A549 (cell line): ENCODE data around the gene CDK17. TPM values are rescaled to one million over a fixed set of nuclear protein-coding genes. Genes with fewer than 3 reads are reported as not detected.

Source experiments
- ATAC-seq, 2 experiments: fragments of 200-7000 bp in 1 of 2; fragments of >200 bp in 1 of 2; cut with Nextera tagmentation in 1 of 2; cut with Tn5 transposase in 1 of 2; 3 replicates each; pipeline versions ENCODE4 v1.8.0 to v1.9.1; 2018 to 2020; ENCODE audit warnings: mild to moderate bottlenecking in 1 of 2, moderate library complexity in 1 of 2
- CTCF ChIA-PET: fragments of 300-600 bp; sonication (Branson Sonifier 250); formaldehyde crosslinking; extraction: SDS; loops from one replicate; lab custom pipeline; 2021; ENCODE audit warnings: antibody characterized with exemption, inconsistent platforms; lab: Yijun Ruan, JAX
- POLR2A ChIA-PET: fragments of 350-600 bp; formaldehyde crosslinking; extraction: SDS; loops from one replicate; lab custom pipeline; 2021; ENCODE audit warnings: antibody characterized with exemption, inconsistent platforms; lab: Yijun Ruan, JAX
- DNase-seq, 2 experiments: peaks; one replicate each; pipeline versions ENCODE4 v3.0.0 to v3.0.0-alpha.2; 2011 to 2016; ENCODE audit warnings: low read depth in 1 of 2, low spot score in 1 of 2
- FAIRE-seq: peaks from 2 replicates; lab custom pipeline; 2011; peaks lifted over from hg19 to GRCh38; lab: Jason Lieb, UNC
- H3K27ac ChIP-seq, 2 experiments: fragments of >200 bp; sonication (Bioruptor Twin); formaldehyde crosslinking; 3 replicates each; pipeline ENCODE4 v1.5.1; 2016 to 2017
- H3K4me1 ChIP-seq: fragments of >200 bp; sonication (Bioruptor Twin); formaldehyde crosslinking; 3 replicates; pipeline ENCODE4 v1.6.1; 2016
- H3K4me2 ChIP-seq: fragments of >200 bp; sonication (Bioruptor Twin); formaldehyde crosslinking; 3 replicates; pipeline ENCODE4 v1.6.1; 2016
- H3K4me3 ChIP-seq: fragments of >200 bp; sonication (Bioruptor Twin); formaldehyde crosslinking; 3 replicates; pipeline ENCODE4 v1.5.1; 2016
- H3K9me3 ChIP-seq: fragments of >200 bp; sonication (Bioruptor Twin); formaldehyde crosslinking; 3 replicates; pipeline ENCODE4 v1.6.1; 2016
- BHLHE40 ChIP-seq: IDR thresholded peaks from 2 replicates; pipeline ENCODE4 v1.6.1; 2012; ENCODE audit warnings: low read depth, low read length, inconsistent platforms
- CHD2 ChIP-seq: fragments of 150-350 bp; IDR thresholded peaks from 2 replicates; pipeline ENCODE4 v1.6.1; 2014; ENCODE audit warnings: low read length; ENCODE audit not compliant: partially characterized antibody
- CTCF ChIP-seq: fragments of >200 bp; sonication (Bioruptor Twin); formaldehyde crosslinking; IDR thresholded peaks from 3 replicates; pipeline ENCODE4 v1.5.1; 2016
- E2F6 ChIP-seq: IDR thresholded peaks from 2 replicates; pipeline ENCODE4 v1.6.1; 2012; ENCODE audit warnings: low read depth, borderline replicate concordance
- FOSL2 ChIP-seq, 2 experiments: fragments of 450-650 bp in 1 of 2; fragments of >200 bp in 1 of 2; sonication (Bioruptor Twin) in 1 of 2; formaldehyde crosslinking; IDR thresholded peaks; 2 replicates each; pipeline versions ENCODE4 v1.5.0 to v1.6.1; 2016 to 2020; ENCODE audit warnings: mild to moderate bottlenecking in 1 of 2, moderate library complexity in 1 of 2
- FOXS1 ChIP-seq: fragments of 250-450 bp; sonication (Bioruptor Pico); IDR thresholded peaks from 2 replicates; pipeline ENCODE4 v1.5.0; 2020; ENCODE audit warnings: mild to moderate bottlenecking, moderate library complexity
- GATA3 ChIP-seq: IDR thresholded peaks from 2 replicates; pipeline ENCODE4 v1.6.1; 2012; ENCODE audit warnings: borderline replicate concordance
- HMGXB4 ChIP-seq: fragments of 250-450 bp; sonication (Bioruptor Pico); IDR thresholded peaks from 2 replicates; pipeline ENCODE4 v1.5.0; 2021; ENCODE audit warnings: mild to moderate bottlenecking, moderate library complexity, borderline replicate concordance
- JUNB ChIP-seq: fragments of >200 bp; sonication (Bioruptor Twin); formaldehyde crosslinking; IDR thresholded peaks from 2 replicates; pipeline ENCODE4 v1.6.1; 2016
- MAFK ChIP-seq: fragments of 450-650 bp; IDR thresholded peaks from 2 replicates; pipeline ENCODE4 v1.6.1; 2014; ENCODE audit not compliant: partially characterized antibody
- MAX ChIP-seq: IDR thresholded peaks from 2 replicates; pipeline ENCODE4 v1.6.1; 2012
- MYC ChIP-seq: IDR thresholded peaks from 2 replicates; pipeline ENCODE4 v1.6.1; 2012; ENCODE audit warnings: mild to moderate bottlenecking, inconsistent platforms, low read length, improper control_type of control experiment, borderline replicate concordance
- NR3C1 ChIP-seq: fragments of >200 bp; sonication (Bioruptor Twin); formaldehyde crosslinking; IDR thresholded peaks from 3 replicates; pipeline ENCODE4 v1.6.1; 2017
- POLR2A ChIP-seq: IDR thresholded peaks from 2 replicates; pipeline ENCODE4 v1.6.1; 2012; ENCODE audit warnings: mild to moderate bottlenecking, low read length
- RAD21 ChIP-seq, 2 experiments: fragments of >200 bp in 1 of 2; sonication (Bioruptor Twin) in 1 of 2; formaldehyde crosslinking in 1 of 2; IDR thresholded peaks in 1 of 2; conservative IDR thresholded peaks in 1 of 2; 2 replicates in 1 of 2; 3 replicates in 1 of 2; pipeline ENCODE4 v1.6.1; 2012 to 2018; ENCODE audit warnings: inconsistent platforms in 1 of 2
- SMC3 ChIP-seq: fragments of >200 bp; sonication (Bioruptor Twin); formaldehyde crosslinking; IDR thresholded peaks from 3 replicates; pipeline ENCODE4 v1.6.1; 2018; ENCODE audit warnings: inconsistent platforms
- ZSCAN20 ChIP-seq: fragments of 250-450 bp; sonication (Bioruptor Pico); IDR thresholded peaks from 2 replicates; pipeline ENCODE4 v1.8.0; 2022; ENCODE audit warnings: mild to moderate bottlenecking, moderate library complexity
- WGBS: methylation state at CpG from one replicate; pipeline ENCODE4 v1.1.6; 2017; ENCODE audit errors: missing lambda C conversion rate; 5-methylcytosine and 5-hydroxymethylcytosine counted together
- polyA plus RNA-seq, 4 experiments: library from polyadenylated mRNA; depleted of rRNA in 3 of 4; stranded (reverse); fragments of >200 nt; fragmentation: RNase III in 1 of 4; extraction: RNeasy Plus Mini Kit Qiagen cat#74134 plus additional on column Dnase treatment in 1 of 4; gene quantifications; 2 replicates in 3 of 4; 3 replicates in 1 of 4; pipeline ENCODE4 v1.2.3, GENCODE V29; 2011 to 2017

The CDK17 gene
- polyA plus RNA-seq, 2 of the 4 experiments (the other 2 are of a cell fraction) = 11.4 to 43.5 TPM

- Histone ChIP-seq H3K4me3 (peak overlapping the region; percentile 90), H3K27ac (peak overlapping the region; percentile 96), H3K4me2 (peak overlapping the region; percentile 79), H3K9me3 (no peaks in the 10 kb centered on the region), H3K4me1 (peaks cover 29% of the 10 kb centered on the region)
- ATAC-seq (peak; percentile 49 to 56), DNase-seq (peak; percentile 83 to 89), FAIRE-seq (no peak)
- ChIA-PET CTCF (interaction anchor here (0.7 to 3.8 kb wide), 24 partner anchors 10 to 353 kb away, joined by 3 to 32 read pairs (median 4); partner anchors contain the start of gene CFAP54), POLR2A (interaction anchor here (1.3 kb wide), 1 partner anchor 96 kb away, joined by 3 read pairs; no protein-coding TSS in a partner anchor)
- 7% methylated on average over 18 of the region's 18 CpGs for WGBS
- TF ChIP-seq ZSCAN20 (CRISPR knock-in tag) (peak; percentile 73; the same call in 1 of the 2 replicates), RAD21 (conservative IDR thresholded peaks at IDR 0.05 in 1 of 2, IDR thresholded peaks at IDR 0.05 in 1 of 2) (peak; percentile 44 to 61), FOXS1 (CRISPR knock-in tag) (no peak; the same call in none of the 2 replicates), SMC3 (peak; percentile 55), MYC (no peak), CTCF (peak; percentile 56)
Measured at GRCh38 chr12:96401076-96401871, 1.0 kb upstream of the CDK17 start.

- Histone ChIP-seq H3K27ac (peak overlapping the region; percentile 96), H3K9me3 (no peaks in the 10 kb centered on the region), H3K4me3 (peak overlapping the region; percentile 90), H3K4me1 (peaks cover 29% of the 10 kb centered on the region), H3K4me2 (peak overlapping the region; percentile 79)
- DNase-seq (peak in 1 of 2 experiments; percentile 48), FAIRE-seq (no peak), ATAC-seq (peak; percentile 35 to 41)
- ChIA-PET POLR2A (interaction anchor here (0.6 to 3.1 kb wide), 12 partner anchors 9 to 458 kb away, joined by 3 to 27 read pairs (median 4); partner anchors contain the start of genes AMDHD1, CCDC38 and CFAP54), CTCF (interaction anchor here (0.8 to 3.8 kb wide), 31 partner anchors 11 to 352 kb away, joined by 3 to 32 read pairs (median 4); partner anchors contain the start of gene CFAP54)
- 1% methylated on average over 7 of the region's 20 CpGs for WGBS
- TF ChIP-seq E2F6 = no peak
- TF ChIP-seq POLR2A = 0 out of 2 replicates have a peak, but pooled peaks have one; percentile 0
- 0 out of 2 replicates have a peak, but pooled peaks have one; percentile 12 for TF ChIP-seq GATA3
- TF ChIP-seq MAFK = no peak
- TF ChIP-seq BHLHE40 = no peak
Measured at GRCh38 chr12:96400631-96401075, 414 bp upstream of the CDK17 start.

- Histone ChIP-seq H3K4me3 (peak overlapping the region; percentile 90), H3K4me1 (peaks cover 32% of the 10 kb centered on the region), H3K4me2 (peak overlapping the region; percentile 80), H3K9me3 (no peaks in the 10 kb centered on the region), H3K27ac (peak overlapping the region; percentile 96)
- POLR2A ChIA-PET = interaction anchor here (1.2 to 3.1 kb wide), 8 partner anchors 10 to 456 kb away, joined by 3 to 27 read pairs (median 6); partner anchors contain the start of genes AMDHD1, CCDC38 and CFAP54
- no peak for TF ChIP-seq NR3C1
- no peak for TF ChIP-seq JUNB
- peak; percentile 45; the same call in 1 of the 2 replicates for TF ChIP-seq HMGXB4 (CRISPR knock-in tag)
- no peak for TF ChIP-seq CHD2
- TF ChIP-seq MAX = peak; percentile 33
- 0 out of 3 replicates have a peak, but pooled peaks have one; percentile 17 for TF ChIP-seq SMC3
- TF ChIP-seq POLR2A = peak; percentile 4; the same call in 1 of the 2 replicates
- no peak for TF ChIP-seq FOSL2 (IDR thresholded peaks at IDR 0.05)
- no peak for TF ChIP-seq FOSL2 (CRISPR knock-in tag; IDR thresholded peaks at IDR 0.05)
- ATAC-seq (peak; percentile 59 to 71), FAIRE-seq (no peak), DNase-seq (peak; percentile 62 to 70)
- CTCF ChIA-PET = interaction anchor here (0.5 to 3.8 kb wide), 26 partner anchors 10 to 436 kb away, joined by 3 to 32 read pairs (median 4); partner anchors contain the start of gene CFAP54
- WGBS = under 1% methylated on average over 32 of the region's 70 CpGs
Measured at GRCh38 chr12:96399120-96399918, 920 bp downstream of the CDK17 start.
